RPMI7951 (cell line): ENCODE data around the gene GRB10. TPM values are rescaled to one million over a fixed set of nuclear protein-coding genes. Genes with fewer than 3 reads are reported as not detected.
A peak's percentile ranks its signal among the peaks of the same experiment; 100 is the strongest.

Experiments used
- DNase-seq: peaks from one replicate; pipeline ENCODE4 v3.0.0-alpha.2; 2012; ENCODE audit warnings: low read depth
- total RNA-seq: library from RNA; depleted of rRNA; stranded (reverse); fragments of >200 nt; shearing (Covaris generic); gene quantifications from 2 replicates; pipeline ENCODE4 v1.2.3, GENCODE V29; 2014

GRB10 gene
- total RNA-seq, 1 experiment from 2014 or later: 51.7 TPM

DNA sequence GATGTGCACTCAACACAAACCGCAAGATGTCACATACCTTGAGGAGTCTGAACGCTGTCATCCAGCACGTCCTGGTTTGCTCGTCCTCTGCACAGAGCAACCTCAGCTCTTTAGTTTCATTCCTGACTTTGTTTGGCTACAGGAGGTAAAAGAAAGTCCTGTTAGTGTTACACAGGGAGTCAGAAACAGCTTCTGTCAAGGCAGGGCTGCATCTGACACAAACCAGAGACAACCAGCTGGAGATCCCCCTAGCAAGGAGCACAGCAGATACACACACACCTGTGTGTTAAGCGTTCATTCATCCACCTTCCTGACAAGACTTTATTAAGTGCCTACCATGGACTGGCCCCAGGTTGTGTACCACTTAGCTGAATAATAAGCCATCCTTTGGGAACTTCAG is 170.0 kb downstream of the GRB10 start:
- no peak for DNase-seq

DNA sequence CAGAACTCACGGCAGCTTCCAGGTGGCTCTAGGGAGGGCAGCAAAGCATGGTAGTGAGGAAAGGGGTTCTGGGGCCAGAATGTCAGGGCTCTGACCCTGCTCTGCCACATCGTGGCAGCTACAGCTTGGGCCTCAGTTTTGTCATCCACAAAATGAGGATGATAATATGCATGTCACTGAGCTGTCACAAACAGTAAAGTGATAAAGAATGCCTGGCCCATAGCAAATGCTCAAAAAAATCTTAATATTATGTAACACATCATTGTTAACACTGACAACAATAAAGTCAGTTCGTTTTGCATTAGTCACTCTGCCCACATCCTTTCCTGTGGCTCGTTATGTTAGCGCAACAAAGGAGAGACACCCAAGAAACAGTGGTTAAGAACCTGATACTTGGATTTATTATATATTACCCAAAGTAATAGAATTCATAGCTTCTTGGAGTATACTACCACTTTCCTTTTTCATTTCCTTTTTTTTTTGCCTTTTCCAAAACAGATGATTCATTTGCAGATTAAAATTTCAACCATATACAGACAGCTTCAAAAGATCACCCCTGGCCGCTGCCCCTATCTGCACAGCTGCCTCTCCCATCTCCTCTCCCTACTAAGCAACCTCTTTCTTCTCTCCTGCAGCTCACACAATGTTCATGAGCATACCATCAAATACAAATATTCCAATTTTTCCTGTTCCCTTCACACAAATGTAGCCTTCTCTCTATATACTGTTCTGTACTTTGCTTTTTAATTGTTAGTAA is 172.0 kb downstream of the GRB10 start:
- peak; percentile 87 for DNase-seq

DNA sequence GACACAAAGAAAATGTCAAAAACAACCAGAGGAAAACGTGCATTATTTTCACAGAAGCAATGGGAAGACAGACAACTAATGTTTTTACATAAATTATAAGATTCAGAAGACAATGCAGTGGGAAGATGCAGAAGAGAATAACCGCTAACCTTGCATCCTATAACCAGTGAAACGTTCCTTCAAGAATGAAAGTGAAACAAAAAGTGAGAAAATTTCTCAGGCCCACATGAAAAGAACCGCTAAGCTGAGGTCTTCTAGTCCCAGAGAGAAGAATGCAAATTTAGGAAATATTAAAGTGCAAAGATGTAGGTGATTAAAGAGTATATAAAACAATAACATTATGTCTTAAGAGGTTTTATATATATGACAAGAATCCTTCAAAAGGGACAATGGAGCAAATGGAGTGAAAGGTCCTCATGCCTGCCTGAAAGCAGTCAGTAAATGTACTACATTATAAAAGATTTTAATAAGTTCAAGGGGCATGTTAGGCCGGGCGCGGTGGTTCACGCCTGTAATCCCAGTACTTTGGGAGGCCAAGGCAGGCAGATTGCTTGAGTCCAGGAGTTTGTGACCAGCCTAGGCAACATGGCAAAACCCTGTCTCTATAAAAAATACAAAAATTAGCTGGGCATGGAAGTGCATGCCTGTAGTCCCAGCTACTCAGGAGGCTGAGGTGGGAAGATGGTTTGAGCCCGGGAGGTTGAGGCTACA is 174.3 kb downstream of the GRB10 start:
- peak; percentile 34 for DNase-seq

DNA sequence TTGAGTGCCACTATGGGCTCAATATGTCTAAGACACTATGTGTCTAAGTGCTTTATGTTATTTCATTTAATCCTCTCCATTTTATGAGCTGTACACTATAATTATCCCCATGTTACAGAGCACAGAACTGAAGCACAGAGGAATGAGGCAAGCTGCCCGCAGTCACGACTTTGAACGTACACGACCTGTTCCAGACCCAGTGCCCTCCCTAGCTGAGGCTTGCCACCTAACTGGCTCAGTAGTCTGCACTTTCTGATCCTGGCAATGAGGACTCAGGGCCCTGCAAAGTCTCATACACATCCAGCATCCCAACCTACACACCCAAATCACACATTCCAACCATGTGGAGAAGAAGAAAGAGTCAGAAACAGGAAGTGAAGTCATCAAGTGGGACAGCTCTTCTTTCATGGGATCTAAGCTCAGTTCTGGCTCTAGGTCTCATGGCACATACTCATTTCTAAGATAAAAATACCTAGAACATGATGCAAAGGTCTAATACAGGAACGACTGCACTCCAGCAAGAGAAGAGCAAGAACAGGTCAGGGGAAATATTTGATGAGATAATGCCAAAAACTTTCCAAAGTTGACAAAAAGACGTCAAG is 175.1 kb downstream of the GRB10 start:
- peak; percentile 9 for DNase-seq

DNA sequence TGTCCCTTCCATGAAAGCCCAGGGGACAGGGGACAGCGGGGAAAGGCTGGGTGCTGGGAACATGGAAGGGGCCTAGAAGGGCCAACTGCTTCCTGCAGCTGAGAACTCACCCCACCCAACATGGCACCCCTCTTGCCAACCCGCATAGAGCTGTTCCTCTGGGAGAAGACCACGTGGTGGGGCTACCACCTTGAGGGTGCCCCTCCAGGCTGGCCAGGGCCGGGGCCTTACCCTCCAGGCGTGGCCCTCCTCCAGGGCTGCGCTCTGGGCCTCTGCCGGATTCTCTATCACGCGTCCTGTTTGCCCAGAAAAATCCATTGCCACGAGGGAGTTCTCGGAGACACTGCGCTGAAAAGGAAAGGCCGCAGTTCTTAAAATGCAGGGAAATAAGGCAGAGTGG is 177.6 kb downstream of the GRB10 start:
- no peak for DNase-seq

DNA sequence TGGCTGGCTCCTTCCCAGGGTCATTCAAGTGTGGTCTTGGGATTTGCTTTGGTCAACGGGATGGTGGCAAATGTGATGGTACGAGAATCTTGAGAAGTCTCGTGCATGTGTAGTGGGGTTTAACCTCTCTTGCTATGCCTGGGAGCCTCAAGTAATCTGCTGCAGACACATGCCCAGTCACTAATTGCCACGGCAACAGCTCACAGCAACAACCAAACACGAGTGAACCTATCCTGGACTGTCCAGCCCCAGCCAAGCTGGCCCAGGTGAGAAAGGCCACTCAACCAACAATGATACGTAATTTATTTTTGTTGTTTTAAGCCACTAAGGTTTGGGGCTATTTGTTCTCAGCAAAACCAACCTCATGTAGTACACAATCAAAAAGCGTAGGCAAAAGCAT is 179.4 kb downstream of the GRB10 start:
- DNase-seq: peak; percentile 11

DNA sequence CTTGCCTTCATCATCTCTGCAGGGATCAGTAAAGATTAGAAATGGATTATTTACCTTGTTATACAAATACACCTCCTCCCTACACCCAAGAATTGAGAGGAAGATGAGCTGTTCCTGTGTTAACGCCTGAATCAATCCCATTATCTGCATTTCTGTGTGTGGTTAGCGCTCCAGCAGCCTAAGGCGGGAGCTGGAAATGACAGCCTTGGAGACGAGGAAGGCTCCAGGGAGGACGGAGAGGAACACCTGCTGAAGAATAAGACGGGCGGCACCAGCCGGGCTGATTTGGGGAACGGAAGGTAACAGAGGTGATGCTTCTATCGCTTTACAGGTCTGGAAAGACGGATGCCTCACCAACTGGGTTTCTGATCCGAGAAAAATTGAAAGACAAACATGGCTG is 183.3 kb downstream of the GRB10 start:
- DNase-seq: no peak

DNA sequence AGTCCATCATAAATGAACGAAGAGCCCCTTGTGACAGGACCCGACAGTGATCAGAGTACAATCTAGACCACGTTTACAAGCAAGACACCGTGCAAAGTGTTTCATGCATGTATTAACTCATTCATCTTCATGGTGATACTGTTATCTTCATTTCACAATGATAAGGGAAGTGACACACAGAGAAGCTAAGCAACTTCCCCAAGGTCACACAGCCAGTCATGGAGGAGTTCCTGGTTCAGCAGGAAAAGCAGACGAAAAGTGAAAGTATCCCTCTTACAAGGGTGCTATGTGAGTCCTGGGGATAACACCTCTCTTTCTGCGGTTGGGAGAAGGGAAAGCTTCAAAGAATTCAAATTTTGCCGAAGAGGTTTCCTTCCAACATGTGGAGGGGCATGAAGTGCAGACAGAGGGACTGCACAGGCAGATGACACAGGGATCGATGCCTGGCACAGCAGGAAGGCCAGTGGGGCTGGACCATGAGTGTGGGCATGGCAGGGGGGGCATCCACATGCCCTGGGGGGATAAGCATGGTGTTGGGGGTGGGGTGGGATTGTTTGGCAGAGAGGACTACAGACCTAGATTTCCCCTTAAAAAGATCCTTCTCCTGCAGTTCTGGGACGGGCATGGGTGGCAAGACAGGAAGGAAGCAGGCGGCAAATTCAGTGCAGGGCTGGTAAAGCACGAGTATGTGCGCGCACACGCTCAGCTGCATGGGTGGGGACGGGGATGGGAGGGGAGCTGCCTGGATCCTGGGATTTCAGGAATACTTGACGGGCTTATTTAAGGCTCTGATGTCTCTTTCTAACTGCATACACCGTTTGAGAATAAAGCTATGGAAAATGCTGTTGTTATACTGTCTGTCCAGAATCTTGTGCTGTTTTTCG is 184.0 kb downstream of the GRB10 start:
- no peak for DNase-seq

DNA sequence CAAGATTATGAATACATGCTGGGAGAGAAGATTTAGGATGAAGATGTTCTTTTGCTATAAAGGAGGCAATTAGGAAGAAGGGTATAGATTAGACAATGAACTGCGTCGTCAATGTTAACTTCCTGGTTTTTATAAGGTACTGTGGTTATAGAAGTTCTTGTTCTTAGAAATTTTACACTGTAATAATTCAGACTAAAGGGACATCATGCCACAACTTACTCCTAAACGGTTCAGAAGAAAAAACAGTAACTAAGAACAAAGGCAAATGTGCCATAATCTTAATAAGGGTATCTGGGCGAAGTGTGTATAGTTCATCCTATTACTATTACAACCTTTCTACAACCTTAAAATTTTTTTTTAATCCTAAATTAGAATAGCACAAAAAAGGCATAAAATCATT is 186.2 kb downstream of the GRB10 start:
- no peak for DNase-seq

DNA sequence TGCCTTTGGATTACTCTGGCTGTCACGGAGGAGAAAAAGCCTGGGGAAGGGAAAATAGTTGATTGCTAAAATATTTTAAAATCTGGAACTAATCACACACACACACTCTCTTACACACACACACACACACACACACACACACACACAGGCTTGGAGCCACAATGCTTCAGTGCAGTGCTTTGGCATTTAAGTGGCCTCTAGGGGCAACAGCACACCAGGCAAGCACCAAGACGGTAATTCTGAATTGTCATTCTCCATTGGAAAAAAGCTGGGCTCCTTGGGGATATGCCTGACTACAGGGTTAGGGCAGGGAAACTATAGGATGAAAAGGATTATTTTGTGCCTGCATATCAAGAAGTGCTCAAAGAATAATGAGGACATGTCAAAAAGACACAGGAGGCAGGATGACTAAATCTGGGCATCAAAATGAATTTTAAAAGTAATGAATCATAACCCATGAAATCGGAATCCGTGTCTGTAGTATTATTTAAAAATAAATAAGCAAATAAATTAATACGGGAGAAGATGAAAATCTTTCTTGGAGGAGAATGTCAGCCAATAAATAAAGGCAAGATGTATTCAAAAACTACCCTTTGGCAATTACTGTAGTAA is 187.1 kb downstream of the GRB10 start:
- DNase-seq: peak; percentile 69

DNA sequence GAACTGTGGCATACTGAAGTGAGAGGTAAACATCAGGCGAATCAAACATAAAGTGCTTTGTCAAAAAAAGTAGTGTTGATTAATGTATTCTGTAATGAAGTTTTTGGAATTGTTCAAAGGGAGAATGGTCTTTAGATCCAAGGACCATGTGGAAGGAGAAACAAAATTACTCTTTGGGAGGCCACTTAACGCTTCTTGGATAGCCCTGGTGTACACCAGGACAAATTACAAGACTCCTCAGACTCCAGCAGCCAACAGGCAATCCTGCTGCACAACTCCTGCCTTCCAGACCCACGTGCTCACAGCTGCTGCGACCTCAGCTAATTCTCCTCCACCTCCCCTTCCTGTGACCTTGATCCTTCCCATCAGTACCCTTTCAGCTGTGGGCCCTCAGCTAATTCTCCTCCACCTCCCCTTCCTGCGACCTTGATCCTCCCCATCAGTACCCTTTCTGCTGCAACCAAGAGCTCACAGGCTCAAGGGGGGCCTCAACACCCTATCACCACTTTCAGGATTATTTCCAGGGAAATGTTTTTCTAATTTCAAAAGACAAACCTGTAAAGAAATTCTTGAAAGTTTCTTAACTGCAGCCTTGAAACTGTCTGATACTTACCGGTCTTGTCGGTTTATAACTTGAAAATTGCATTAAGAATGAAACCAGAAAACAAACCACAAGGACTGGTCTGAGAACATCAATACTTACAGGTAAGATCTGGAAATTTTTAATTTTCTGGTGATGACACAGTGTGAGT is 187.8 kb downstream of the GRB10 start:
- no peak for DNase-seq

DNA sequence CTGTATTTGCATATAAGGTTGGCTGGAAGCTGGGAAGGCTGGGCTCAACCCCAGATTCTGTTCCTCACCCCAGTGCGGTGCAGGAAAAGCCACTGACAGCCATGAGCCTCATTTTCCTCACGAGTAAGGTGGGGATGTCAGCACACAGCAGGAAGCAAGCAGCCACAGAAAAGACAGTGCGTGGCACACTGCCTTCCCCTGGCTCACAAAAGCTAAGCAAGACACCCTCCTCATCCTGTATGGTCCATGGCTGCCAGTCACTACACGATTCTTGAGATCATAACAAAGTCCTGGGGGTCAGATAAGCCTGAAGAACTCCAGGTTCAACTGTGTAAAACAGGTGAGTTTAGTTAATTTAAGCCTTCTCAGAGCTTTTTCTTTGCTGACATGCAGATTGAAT is 188.6 kb downstream of the GRB10 start:
- DNase-seq: no peak

DNA sequence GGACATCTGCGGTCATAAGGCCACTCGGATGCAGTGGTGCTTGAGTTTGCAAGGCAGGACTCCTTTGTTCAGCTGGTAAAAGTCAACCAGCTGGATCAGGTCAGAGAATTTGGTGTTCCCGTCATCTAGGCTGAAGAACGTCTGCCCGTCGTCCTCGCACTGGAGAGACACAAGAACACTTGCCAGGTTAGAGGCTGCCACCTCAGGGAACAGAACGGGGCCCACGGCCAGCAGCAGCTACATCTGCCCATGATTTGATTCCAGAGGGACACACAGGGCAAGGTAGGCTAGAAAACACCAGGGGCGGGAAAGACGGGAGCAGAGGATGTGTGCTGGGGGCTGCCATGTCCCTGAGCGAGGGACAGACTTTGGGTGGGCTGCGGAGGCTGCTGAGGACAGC is 189.8 kb downstream of the GRB10 start:
- DNase-seq: no peak

DNA sequence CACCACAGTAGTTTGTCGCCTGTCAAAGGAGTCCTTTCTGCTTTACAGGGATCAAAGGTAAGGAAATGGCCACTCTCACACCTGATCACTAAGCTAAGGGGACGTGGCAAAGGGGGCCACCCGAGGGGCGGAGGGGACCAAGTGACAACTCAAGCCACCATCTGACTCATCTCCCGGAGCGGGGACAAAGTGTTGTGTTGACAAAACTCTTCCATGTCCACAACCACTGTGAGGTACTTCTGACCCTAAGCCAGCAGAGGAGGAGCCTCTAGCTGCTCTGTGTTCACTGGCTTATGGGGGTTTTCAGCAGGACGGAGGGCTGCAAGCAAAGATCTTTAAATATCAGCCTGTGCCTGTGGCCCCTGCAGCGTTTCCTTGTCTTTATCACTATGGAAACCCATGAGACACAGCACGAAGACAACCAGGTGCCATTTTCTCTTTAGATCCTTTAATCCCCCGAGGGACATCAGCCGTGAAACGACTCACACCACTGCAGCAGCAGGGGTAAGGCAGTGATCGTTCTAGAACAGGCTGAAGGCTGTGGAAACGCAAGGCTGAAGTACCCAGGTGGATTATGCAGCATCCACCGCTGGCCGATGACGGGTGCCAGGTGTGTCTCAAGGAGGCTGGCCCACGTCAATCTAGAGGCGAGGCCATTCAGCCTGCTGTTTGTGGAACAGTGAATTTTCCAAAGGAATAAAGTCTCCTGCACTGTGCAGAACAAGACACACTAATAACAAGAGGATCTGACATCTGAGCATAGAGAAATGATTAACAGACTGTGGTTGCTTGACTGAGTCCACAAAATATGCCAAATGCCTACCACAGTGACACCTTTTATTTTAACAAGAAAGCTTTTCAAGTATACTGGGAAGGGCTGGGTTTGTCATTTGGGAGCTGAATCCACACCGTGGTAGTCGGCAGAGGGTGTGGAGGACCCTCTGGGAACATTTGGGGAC is 190.9 kb downstream of the GRB10 start:
- DNase-seq: no peak

DNA sequence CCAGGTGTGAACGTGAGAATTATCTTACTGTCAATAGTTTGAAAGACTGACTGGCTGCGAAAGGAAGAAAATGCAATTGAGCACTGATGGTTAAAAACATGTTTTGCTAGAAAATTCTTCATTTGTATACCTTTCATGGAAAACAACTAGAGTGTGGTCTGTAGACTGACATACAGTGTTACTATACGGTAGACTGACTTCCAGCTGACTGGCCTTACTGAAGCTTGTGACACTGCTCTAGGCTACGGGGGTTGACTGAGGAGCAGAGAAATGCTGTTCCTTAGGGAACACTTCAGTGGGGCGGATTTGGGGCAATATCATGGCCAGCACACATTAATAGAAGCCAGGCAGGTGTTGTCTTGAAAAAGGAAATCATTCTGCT is 191.6 kb downstream of the GRB10 start:
- DNase-seq: no peak

DNA sequence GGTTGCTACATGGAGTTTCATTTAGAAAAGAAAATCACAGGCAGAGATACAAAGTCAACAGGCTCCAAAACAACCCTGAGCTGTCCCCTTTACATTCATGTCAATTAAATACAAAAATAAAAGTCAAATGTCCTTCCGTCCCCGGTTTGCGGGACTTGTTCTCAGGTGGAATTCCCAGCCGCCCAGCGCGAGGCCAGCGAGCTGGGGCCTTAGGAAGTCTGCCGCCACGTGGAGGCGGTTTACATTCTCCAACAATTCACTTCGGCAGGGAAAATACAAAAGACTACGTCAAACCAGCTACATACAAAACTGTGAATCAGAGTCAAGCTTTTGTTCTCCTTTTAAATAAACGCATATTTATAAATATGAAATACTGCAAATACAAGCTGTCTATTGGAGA is 192.2 kb downstream of the GRB10 start:
- no peak for DNase-seq

DNA sequence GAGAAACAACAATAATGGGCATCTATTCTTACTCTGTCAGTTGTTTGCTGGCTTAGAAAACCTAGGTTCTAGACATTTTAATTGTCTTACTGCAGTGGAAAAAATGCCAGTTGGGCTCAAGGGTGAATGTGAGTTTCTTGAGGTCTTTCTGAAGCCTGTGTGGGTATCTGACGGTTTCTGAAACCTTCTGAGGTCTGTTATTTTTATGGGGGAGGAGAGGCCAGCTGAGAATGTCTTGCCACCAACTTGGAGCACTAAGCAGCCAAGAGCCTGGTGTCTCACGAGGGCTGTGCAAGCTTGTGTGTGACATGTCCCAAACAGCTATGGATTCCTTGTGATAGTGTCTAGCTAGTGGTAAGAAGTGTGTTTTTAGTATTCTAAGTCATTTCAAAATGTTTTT is 193.3 kb downstream of the GRB10 start:
- DNase-seq: no peak

DNA sequence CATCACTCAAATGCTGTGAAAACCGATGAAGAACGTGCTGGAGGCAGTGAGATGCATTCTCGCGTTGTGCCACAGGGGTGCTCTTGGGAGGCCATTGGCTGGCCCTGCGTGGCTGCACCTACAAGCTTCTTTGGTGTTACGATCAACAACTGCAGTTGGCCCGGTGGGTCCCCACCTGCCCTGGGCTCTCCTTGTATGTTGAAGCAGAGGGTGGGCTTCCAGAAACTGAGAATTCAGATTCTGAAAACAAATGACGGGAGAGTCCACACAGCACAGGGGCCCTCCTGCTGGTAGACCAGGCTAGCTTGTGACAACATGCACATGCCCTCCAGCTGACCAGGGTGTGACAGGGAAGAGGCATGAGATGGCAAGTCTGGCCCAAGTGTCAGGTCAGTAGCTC is 193.8 kb downstream of the GRB10 start:
- DNase-seq: no peak

DNA sequence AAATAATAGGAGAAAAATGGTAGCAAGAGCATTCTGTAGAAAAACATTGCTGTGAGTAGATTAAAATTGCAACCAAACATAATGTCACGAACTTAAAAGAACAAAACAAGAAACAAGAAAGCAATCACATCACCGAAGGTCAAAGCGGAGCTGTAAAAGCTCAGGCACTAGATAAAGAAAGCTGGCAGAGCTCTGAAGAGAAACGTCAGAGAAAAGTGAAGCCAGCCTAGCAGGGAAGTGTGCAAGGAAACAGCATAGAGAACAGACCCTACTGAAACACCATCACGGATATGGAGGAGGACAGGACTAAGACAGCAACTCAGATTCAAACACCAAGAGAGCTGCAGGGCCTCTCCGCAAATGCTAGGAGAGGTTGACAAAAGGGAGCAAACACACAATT is 195.0 kb downstream of the GRB10 start:
- no peak for DNase-seq
